CD14-positive monocyte (primary cell): ENCODE data around the gene ADAT3. TPM values are rescaled to one million over a fixed set of nuclear protein-coding genes. Genes with fewer than 3 reads are reported as not detected.
A peak's percentile ranks its signal among the peaks of the same experiment; 100 is the strongest.

Source experiments
- DNase-seq, 3 donors: peaks; one replicate each; pipeline ENCODE4 v3.0.0-alpha.2; 2011 to 2022
- H2AFZ ChIP-seq: 2 replicates; pipeline ENCODE4 v1.6.0; 2012; ENCODE audit warnings: mild to moderate bottlenecking, low read depth, low read length, inconsistent platforms; ENCODE audit not compliant: insufficient read depth, poor library complexity, severe bottlenecking
- H3K27ac ChIP-seq, 2 donors: 1 replicate in 1 of 2; 2 replicates in 1 of 2; pipeline ENCODE4 v1.5.1; 2012 to 2013; ENCODE audit warnings: low read length in 2 of 2, control low read depth in 1 of 2, inconsistent platforms in 1 of 2, low read depth in 1 of 2, mild to moderate bottlenecking in 1 of 2
- H3K27me3 ChIP-seq, 2 donors: one replicate each; pipeline versions ENCODE4 v1.6.0 to v1.6.1; 2011 to 2013; ENCODE audit warnings: low read length in 2 of 2; ENCODE audit not compliant: control insufficient read depth in 2 of 2, insufficient read depth in 2 of 2
- H3K36me3 ChIP-seq, 2 donors: replicated peaks in 1 of 2; 1 replicate in 1 of 2; 2 replicates in 1 of 2; pipeline versions ENCODE4 v1.5.1 to v1.6.1; 2012 to 2013; ENCODE audit warnings: low read length in 2 of 2, control low read depth in 1 of 2, inconsistent platforms in 1 of 2, mild to moderate bottlenecking in 1 of 2; ENCODE audit not compliant: insufficient read depth in 2 of 2, control insufficient read depth in 1 of 2
- H3K4me1 ChIP-seq, 2 donors: 1 replicate in 1 of 2; 2 replicates in 1 of 2; pipeline versions ENCODE4 v1.5.1 to v1.6.1; 2012 to 2013; ENCODE audit warnings: low read length in 2 of 2, control low read depth in 1 of 2, inconsistent platforms in 1 of 2, mild to moderate bottlenecking in 1 of 2, moderate library complexity in 1 of 2; ENCODE audit not compliant: insufficient read depth in 2 of 2, control insufficient read depth in 1 of 2
- H3K4me2 ChIP-seq: replicated peaks from 2 replicates; pipeline ENCODE3; 2012; ENCODE audit warnings: low read length, moderate library complexity, mild to moderate bottlenecking; ENCODE audit not compliant: poor library complexity, severe bottlenecking; ENCODE audit errors: extremely low read depth
- H3K4me3 ChIP-seq, 3 experiments: fragments of 200-600 bp in 1 of 3; sonication (generic) in 1 of 3; replicated peaks in 1 of 3; 1 replicate in 2 of 3; 2 replicates in 1 of 3; pipeline ENCODE4 v1.5.1; 2011 to 2013; ENCODE audit warnings: low read length in 3 of 3, mild to moderate bottlenecking in 3 of 3, control low read depth in 2 of 3, low read depth in 2 of 3, inconsistent platforms in 1 of 3, moderate library complexity in 1 of 3
- H3K79me2 ChIP-seq: 2 replicates; pipeline ENCODE4 v1.6.0; 2012; ENCODE audit warnings: mild to moderate bottlenecking, control low read depth, inconsistent platforms, low read length, moderate library complexity; ENCODE audit not compliant: insufficient read depth
- H3K9ac ChIP-seq: 2 replicates; pipeline ENCODE4 v1.6.0; 2017; ENCODE audit warnings: low read length, mild to moderate bottlenecking; ENCODE audit not compliant: insufficient read depth, poor library complexity, severe bottlenecking
- H3K9me3 ChIP-seq, 2 donors: replicated peaks in 1 of 2; 1 replicate in 1 of 2; 2 replicates in 1 of 2; pipeline versions ENCODE4 v1.5.1 to v1.6.1; 2012 to 2013; ENCODE audit warnings: low read length in 2 of 2, control low read depth in 1 of 2; ENCODE audit not compliant: control insufficient read depth in 1 of 2, insufficient read depth in 1 of 2
- H4K20me1 ChIP-seq: 2 replicates; pipeline ENCODE4 v1.6.0; 2012; ENCODE audit warnings: mild to moderate bottlenecking, low read length, control low read depth, moderate library complexity; ENCODE audit not compliant: insufficient read depth
- H3K27ac Mint-ChIP-seq, 7 donors: one replicate each; pipeline ENCODE4 v1.8.0; 2020; ENCODE audit warnings: mild to moderate bottlenecking in 7 of 7, mixed read lengths in 7 of 7, moderate library complexity in 6 of 7, inconsistent platforms in 2 of 7
- H3K27me3 Mint-ChIP-seq, 3 donors: one replicate each; pipeline ENCODE4 v1.8.0; 2021 to 2022; ENCODE audit warnings: low read depth in 3 of 3, mild to moderate bottlenecking in 3 of 3, mixed read lengths in 3 of 3, moderate library complexity in 3 of 3, inconsistent platforms in 1 of 3
- H3K36me3 Mint-ChIP-seq, 2 donors: one replicate each; pipeline ENCODE4 v1.8.0; 2020; ENCODE audit warnings: mixed read lengths in 2 of 2, inconsistent platforms in 1 of 2, mild to moderate bottlenecking in 1 of 2
- H3K4me1 Mint-ChIP-seq: one replicate; pipeline ENCODE4 v1.8.0; 2020; ENCODE audit warnings: mild to moderate bottlenecking, mixed read lengths
- H3K4me3 Mint-ChIP-seq, 2 donors: one replicate each; pipeline ENCODE4 v1.8.0; 2020; ENCODE audit warnings: mild to moderate bottlenecking in 2 of 2, mixed read lengths in 2 of 2, moderate library complexity in 1 of 2
- H3K9me3 Mint-ChIP-seq, 7 donors: one replicate each; pipeline ENCODE4 v1.8.0; 2020 to 2022; ENCODE audit warnings: mixed read lengths in 7 of 7, mild to moderate bottlenecking in 6 of 7, moderate library complexity in 6 of 7, inconsistent platforms in 2 of 7
- CTCF ChIP-seq: fragments of 200-600 bp; IDR thresholded peaks from one replicate; pipeline ENCODE4 v1.8.0; 2022; ENCODE audit warnings: antibody characterized with exemption, mild to moderate bottlenecking
- WGBS: methylation state at CpG from one replicate; pipeline ENCODE4 v1.1.5; 2013; ENCODE audit warnings: missing lambda C conversion rate; ENCODE audit not compliant: insufficient coverage; 5-methylcytosine and 5-hydroxymethylcytosine counted together
- intact Hi-C, 2 donors: fragments of 100-400 bp; cut with micrococcal nuclease; formaldehyde crosslinking; loops; one replicate each; pipeline versions ENCODE4 v1.15.0 to v1.15.1; 2023
- polyA plus RNA-seq, 3 donors: library from polyadenylated mRNA; depleted of rRNA in 1 of 3; unstranded in 2 of 3; stranded (reverse) in 1 of 3; fragments of 300-500 nt in 2 of 3; fragments of >200 nt in 1 of 3; fragmentation: Illumina TruSeq in 2 of 3; gene quantifications; 1 replicate in 2 of 3; 2 replicates in 1 of 3; pipeline ENCODE4 v1.2.3, GENCODE V29; 2012 to 2021

Gene ADAT3
- polyA plus RNA-seq, 3 donors: 2.7 to 3.2 (median 3.1) TPM

GRCh38 chr19:1904860-1905109, 414 bp upstream of the ADAT3 start:
- no peak for TF ChIP-seq CTCF
- Histone ChIP-seq H3K4me1 (peaks cover 52 to 72% of the 10 kb centered on the region in 2 donors), H2AFZ (no peak overlapping the region)

GRCh38 chr19:1905863-1906375, 720 bp downstream of the ADAT3 start:
- H3K36me3 Mint-ChIP-seq: peaks cover 2 to 12% of the 10 kb centered on the region in 2 donors
- H3K27ac Mint-ChIP-seq: peak overlapping the region; percentile 76 to 99 (median 94)
- Histone ChIP-seq H4K20me1 (peaks cover 36% of the 10 kb centered on the region), H3K79me2 (peaks cover 47% of the 10 kb centered on the region), H3K27me3 (no peaks in the 10 kb centered on the region), H3K4me1 (peaks cover 48 to 65% of the 10 kb centered on the region in 2 donors), H3K27ac (peak overlapping the region in 1 of 2 donors; percentile 99), H3K36me3 (no peaks in the 10 kb centered on the region), H3K4me3 (peak overlapping the region; percentile 45 to 76 (median 73)), H2AFZ (no peak overlapping the region), H3K4me2 (peak overlapping the region; percentile 77), H3K9ac (peak overlapping the region; percentile 77), H3K9me3 (no peaks in the 10 kb centered on the region)
- peaks cover 56% of the 10 kb centered on the region for H3K4me1 Mint-ChIP-seq
- intact Hi-C loops: loop anchor here in 1 of 2 donors (1.0 kb wide), 1 partner anchor 11 kb away; no protein-coding TSS in a partner anchor
- no peak for DNase-seq
- 67% methylated on average over 6 of the region's 15 CpGs for WGBS
- no peak for TF ChIP-seq CTCF
- no peaks in the 10 kb centered on the region for H3K9me3 Mint-ChIP-seq
- H3K4me3 Mint-ChIP-seq: peak overlapping the region; percentile 87 to 94
- H3K27me3 Mint-ChIP-seq: peaks cover 0 to 2% (median 0%) of the 10 kb centered on the region in 3 donors

More at GRCh38 chr19:1904860-1905109, 414 bp upstream of the ADAT3 start:
- intact Hi-C loops: loop anchor here in 1 of 2 donors (1.0 to 5.0 kb wide), 2 partner anchors 9 to 188 kb away; no protein-coding TSS in a partner anchor
- peaks cover 2 to 8% of the 10 kb centered on the region in 2 donors for H3K36me3 Mint-ChIP-seq
- H3K27me3 Mint-ChIP-seq: peaks cover 0 to 2% (median 0%) of the 10 kb centered on the region in 3 donors
- no peak for DNase-seq
- Histone ChIP-seq H3K9me3 (no peaks in the 10 kb centered on the region), H3K9ac (peak overlapping the region; percentile 77), H3K4me2 (peak overlapping the region; percentile 77), H4K20me1 (peaks cover 26% of the 10 kb centered on the region), H3K4me3 (peak overlapping the region in 1 of 3 experiments; percentile 76), H3K27me3 (no peaks in the 10 kb centered on the region), H3K27ac (peak overlapping the region; percentile 79 to 99), H3K79me2 (peaks cover 38% of the 10 kb centered on the region), H3K36me3 (no peaks in the 10 kb centered on the region)
- H3K4me1 Mint-ChIP-seq: peaks cover 53% of the 10 kb centered on the region
- H3K4me3 Mint-ChIP-seq: peak overlapping the region; percentile 58 to 64
- H3K9me3 Mint-ChIP-seq: no peaks in the 10 kb centered on the region
- H3K27ac Mint-ChIP-seq: peak overlapping the region; percentile 92 to 100 (median 94)
- 27% methylated on average over 7 of the region's 8 CpGs for WGBS
